SK-MEL-5 (cell line): ENCODE measurements around the gene ITIH5. TPM values are rescaled to one million over a fixed set of nuclear protein-coding genes. Genes with fewer than 3 reads are reported as not detected.
A peak's percentile ranks its signal among the peaks of the same experiment; 100 is the strongest.

Experiments
- DNase-seq: peaks from one replicate; pipeline ENCODE4 v3.0.0-alpha.2; 2016; ENCODE audit warnings: low read depth, low spot score
- in situ Hi-C: cut with HindIII; loops from 2 replicates; pipeline ENCODE4 v1.10.0; 2016; ENCODE audit warnings: low sequenced_read_pairs, high pct_unique_total_duplicates, low pct_unique_long_range_greater_than_20kb
- total RNA-seq: library from RNA; depleted of rRNA; stranded (reverse); fragments of >200 nt; shearing (Covaris generic); gene quantifications from 2 replicates; pipeline ENCODE4 v1.2.3, GENCODE V29; 2014

The ITIH5 gene
- total RNA-seq, 1 experiment from 2014 or later = 14.2 TPM

DNA sequence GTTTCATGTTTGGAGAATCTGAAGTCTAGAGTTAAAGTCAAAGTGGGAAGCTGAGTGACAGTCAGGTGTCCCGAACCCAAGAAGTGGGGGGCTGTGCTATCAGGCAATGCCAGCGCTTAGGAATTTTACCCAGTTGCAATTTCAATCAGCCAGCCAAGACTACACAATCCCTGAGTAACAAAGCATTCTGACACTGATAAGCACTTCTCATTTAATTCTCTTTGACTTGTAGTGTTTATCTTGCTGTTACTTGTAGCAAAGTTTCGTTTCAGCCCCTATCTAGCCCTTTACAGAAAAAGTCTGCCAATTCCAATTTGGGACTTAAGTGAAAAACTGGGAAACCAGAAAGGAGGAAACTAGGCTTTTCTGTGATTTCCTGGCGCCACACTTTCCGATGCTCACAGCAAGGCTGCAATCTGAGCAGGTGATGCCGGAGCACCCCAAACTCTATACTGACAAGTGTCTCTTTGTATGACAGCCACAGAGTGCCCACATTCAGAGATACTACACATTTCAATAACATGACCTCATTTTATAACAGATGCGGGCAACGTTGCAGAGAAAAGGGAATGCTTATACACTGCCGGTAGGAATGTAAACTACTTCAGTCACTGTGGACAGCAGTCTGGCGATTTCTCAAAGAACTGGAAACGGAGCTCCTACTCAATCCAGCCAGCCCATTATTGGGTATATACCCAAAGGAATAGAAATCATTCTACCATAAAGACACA is 61.0 kb downstream of the ITIH5 start:
- in situ Hi-C loops = no loop called here

DNA sequence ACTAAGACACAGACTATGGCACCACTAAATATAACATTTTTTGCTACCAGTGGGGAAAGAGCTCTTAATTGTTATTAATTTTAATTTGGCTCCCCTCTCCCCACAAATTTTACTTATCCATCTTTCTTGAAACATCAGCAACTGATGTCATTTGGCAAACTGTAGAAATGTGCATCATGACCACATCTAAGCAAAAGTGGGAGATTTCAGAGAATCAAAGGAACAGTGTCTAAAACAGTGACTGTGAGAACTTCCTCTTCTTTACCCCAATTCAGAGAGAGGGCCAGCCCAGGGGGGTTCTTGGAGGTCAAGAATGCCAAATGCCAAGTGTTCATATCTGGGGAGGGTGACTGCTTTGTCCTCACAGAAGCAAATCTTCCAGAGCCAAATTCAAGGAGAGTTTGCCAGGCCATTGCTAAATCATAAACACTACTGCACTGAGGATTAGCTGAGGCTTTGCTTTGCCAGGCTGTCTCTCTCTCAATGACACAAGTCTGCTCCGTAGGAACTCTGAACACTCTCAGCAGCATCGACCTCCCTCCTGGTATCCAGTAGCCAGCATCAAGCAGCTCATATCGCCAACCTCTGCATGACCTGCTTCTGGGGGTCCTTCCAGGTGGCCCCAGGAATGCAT is 65.6 kb downstream of the ITIH5 start:
- DNase-seq = no peak
- in situ Hi-C loops = no loop called here

More for the DNA sequence above, 61.0 kb downstream of the ITIH5 start:
- no peak for DNase-seq

DNA sequence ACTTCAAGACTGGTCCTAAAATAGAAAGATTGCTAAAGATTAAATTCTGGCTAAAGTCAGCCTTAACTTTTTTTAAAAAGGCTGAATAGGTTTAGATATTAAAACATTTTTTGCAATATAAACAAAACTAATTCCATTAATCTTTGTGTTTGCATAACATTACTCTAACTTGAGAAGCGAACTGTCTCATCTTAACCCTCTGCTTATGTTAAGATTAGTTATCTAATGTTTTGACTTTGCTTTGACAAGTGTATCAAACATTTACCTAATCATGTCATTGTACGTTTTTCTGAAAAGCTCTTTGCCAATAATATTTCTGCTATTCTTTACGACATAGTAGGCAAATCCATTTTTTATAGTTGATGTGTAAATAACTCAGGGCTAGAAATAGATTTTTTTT is 68.0 kb downstream of the ITIH5 start:
- in situ Hi-C loops = no loop called here
- DNase-seq = no peak

DNA sequence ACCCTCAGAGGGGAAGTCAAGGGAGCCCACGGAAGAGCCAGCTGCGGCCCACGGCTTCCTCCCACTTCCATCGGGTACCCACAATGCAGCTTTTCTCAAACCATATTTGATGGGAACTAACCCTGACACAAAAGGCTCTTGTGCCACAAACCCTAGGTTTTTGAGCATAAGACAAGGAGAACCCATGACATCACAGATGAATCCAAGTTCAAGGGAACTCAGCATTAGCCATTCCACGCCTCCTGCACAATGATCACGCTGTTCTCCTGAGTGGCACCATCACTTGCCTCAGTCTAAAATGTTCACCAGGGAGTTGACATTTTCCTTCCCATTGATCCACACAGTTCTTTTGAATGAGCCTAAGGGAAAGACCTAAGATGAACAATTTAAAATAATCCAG is 70.4 kb downstream of the ITIH5 start:
- in situ Hi-C loops = no loop called here
- DNase-seq = peak; percentile 71

DNA sequence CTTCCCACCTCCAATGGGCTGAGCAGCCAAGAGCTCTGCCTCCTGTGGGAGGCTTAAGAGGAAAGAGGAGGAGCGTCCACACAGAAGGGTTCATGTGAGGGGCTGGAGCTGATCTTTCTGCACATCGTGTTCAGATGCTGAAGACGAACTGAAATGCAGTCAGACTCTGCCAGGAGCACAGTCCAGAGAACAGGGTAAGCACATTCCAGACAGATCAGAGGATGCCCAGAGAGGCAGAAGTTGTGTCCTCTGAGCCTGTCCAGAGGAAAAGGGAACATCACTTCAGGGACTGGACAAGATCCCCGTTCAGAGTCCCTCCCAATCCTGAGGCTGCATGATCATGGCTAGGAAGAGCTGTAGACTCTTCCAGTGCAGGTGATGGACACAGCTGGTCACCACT is 72.9 kb downstream of the ITIH5 start:
- no peak for DNase-seq
- in situ Hi-C loops = no loop called here

DNA sequence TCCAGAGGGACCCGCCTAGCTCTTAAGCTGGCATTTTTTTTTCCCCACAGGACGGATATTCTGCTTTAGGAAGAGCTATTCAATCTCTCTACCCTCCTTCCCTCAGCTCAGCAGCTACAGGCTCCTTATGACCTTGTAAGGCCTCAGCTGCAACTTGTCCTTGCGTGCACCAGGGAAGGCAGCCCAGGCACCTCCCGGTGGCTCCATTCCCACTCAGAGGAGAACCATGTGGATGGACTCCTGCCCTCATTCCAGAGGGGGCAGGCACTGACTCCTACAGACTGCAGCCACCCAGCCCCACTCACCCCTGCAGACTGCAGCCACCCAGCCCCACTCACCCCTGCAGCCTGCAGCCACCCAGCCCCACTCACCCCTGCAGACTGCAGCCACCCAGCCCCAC is 73.7 kb downstream of the ITIH5 start:
- DNase-seq = no peak
- in situ Hi-C loops = no loop called here

DNA sequence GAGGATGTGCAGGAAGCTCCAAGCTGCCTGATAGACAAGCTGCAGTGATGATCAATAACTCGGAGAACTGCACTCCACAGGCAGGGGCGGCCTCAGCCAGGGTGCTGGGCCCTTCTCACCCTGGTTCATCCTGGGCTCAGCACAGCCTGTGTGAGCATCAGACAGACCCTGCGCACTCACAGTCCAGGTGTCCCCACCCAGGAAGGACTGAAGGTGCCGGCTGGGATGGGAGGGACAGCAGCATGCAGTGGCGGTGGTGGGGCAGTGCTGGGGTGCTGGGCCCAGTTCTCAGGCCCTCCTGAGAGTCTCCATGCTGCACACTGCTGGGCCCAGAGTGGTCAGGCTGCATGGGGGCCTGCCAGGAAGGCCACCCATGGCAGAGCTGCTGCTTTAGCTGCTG is 74.1 kb downstream of the ITIH5 start:
- no peak for DNase-seq
- in situ Hi-C loops = no loop called here

DNA sequence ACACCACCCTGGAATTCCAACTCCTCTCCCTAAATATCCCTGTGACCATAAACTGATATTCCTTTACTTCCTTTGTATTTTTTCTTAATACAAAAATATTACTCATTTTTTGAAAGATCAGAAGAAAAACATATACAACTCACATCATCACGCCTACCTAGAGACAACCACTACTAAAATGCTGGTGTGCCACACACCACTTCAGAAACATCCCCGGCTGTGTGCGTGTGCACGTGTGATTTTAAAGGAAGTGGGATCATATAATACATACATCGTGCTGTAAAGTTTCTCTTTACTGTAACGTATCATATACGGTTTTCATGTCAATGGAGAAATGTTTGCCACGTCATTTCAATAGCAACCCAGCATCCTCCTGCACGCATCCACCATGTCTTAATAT is 76.5 kb downstream of the ITIH5 start:
- no peak for DNase-seq
- in situ Hi-C loops = no loop called here

DNA sequence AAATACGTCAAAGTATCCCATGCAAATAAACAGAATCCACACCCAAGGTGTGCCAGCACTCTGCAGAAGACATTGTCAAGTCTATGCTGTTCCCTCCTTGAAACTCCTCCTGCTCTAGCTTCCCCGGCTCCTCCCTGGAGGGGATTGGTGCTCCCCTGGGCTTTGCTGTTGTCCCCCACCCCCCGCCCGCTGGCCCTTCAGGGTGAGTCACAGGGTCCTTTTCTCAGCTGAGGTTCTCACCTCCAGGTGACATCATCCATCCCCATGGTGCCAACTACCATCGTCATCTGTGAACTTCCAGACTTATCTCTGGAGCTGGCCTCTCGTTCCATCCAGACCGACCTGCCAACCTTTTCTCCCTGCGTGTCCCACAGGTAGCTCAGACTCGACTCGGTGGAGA is 77.0 kb downstream of the ITIH5 start:
- DNase-seq = no peak
- in situ Hi-C loops = no loop called here

DNA sequence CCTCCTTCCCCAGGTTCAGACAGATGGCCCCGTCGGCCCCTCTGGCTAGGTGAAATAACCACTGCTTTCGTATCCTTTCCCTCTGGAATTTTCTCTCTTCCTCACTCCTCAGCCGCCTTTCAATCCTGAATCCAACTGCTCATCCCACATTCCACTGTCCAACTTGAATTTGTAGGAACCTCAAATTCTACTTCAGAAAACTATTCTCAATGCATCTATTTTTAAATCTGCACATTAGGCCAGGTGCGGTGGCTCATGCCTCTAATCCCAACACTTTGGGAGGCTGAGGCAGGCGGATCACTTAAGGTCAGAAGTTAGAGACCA is 78.9 kb downstream of the ITIH5 start:
- no peak for DNase-seq
- in situ Hi-C loops = no loop called here

DNA sequence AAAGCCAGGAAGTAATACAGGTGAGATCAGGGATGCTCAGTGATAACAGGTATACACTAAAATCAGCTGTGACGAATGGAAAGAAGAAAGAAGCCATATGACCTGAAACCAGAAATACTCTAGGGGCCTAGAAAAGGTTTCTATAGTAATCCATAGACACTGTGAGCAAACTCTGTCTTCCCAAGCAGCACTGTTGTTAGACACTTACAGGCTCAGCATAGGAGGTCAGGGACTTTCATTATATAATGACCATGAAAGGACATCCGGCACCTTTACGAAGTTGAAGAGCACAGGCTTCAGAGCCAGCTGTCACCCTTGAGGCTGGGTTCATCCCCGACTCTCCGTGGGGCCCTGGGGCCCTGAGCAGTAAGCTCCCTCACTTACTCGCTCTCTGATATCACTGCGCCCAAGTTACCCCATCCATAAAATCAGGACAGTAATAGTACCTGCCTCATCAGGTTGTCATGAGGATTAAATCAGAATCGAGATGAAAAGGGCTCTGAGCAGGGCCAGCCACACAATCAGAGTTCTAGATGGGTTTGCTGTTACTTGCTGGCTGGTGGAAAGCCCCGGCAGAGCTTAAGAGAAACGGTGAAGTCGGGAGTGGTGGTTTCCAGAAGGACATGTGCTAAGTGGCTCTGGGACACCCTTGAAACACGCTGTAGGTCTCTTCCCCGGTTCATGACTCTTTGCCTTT is 79.5 kb downstream of the ITIH5 start:
- in situ Hi-C loops = no loop called here

DNA sequence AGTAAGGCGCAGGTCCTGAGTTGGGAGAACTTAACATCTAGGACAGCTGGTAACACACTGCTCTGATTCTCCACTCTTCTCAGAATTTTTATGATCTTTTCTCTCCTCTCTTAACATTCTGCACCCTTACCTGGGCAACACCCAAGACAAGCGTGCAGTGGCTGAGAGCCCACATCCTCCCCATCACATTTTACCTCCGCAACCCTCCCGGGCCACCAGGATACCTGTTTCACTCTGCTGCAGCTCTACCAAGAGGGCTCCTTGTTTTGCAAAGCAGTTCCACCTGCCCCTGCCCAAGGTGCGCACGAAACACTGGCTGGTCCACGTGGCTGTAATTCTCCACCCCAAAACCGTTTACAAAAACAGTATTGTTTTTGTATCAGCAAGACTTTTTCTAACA is 81.5 kb downstream of the ITIH5 start:
- in situ Hi-C loops = no loop called here

More for the DNA sequence above, 79.5 kb downstream of the ITIH5 start:
- no peak for DNase-seq

DNA sequence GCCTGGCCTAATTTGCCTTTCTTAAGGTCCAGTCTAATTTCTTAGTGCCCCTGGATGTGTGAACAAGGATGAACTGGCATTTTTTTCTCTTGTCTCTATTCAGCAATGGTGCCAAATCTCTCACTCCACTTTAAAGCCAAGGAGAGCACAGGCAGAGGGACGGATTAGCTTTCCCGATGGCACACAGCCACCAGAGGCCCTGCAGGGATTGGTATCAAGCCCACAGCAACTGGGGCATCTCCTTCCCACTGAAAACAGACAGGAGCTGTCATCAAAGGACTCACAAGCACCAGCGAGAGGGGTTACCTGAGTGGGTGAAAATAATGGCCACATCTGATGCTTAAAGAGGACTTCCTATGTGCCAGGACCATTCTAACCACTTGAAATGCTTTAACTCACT is 83.1 kb downstream of the ITIH5 start:
- no peak for DNase-seq
- in situ Hi-C loops = no loop called here

More for the DNA sequence above, 81.5 kb downstream of the ITIH5 start:
- no peak for DNase-seq

DNA sequence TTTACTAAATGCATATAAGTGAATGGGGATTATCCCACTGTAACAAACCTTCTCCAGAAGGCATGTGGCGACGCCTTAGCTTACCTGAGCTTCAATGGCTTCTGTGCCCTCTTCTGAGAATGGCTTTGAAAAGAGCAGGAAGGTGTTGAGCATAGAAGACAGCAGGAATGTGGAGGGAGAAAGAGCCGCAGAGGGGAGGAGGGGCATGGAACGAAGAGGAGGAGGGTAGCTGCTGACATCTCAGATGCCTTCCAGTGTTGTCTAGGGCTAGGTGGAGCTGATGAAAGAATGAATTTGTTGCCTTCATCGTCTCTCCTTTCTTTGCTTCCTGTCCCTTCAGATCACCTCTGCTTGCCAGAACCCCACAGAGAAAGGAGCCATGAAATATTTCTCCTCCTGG is 86.2 kb downstream of the ITIH5 start:
- in situ Hi-C loops = no loop called here
- DNase-seq = no peak

DNA sequence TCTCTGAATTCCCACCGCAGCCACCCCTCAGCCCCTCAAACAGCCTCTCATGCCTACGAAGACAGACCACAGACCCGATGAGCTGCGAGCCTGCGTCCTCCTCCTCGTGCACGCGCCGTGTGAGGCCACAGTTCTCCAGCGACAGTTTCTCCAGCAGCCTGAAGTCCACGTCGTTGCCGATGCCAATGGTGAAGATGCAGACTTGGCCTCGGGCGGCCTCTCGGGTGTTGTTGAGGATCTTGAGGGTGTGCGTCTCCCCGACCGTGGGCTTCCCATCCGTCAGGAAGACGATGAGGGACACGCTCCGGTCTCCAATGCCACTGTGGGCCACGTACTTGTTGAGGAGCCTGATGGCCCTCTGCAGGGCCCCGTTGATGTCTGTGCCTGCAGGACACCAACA is 87.1 kb downstream of the ITIH5 start:
- DNase-seq = no peak
- in situ Hi-C loops = no loop called here

DNA sequence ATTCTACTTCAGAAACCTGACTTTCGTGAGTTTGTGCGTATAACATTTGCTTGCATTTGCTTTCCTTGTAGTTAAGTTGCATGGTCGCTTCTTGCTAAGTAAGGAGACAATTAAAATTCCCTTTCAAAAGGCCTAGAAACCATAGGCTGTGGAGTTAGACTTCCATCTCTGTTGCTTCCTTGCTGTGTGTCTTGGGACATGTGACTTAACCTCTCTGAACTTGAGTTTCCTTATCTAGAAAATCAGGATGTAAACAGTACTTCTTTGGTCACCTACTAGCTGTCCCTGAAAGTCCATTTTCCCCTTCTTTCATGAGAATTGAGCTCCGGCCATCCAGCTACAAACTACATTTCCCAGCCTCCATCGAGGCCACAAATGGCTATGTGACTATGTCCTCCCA is 89.2 kb downstream of the ITIH5 start:
- no peak for DNase-seq
- in situ Hi-C loops = no loop called here

DNA sequence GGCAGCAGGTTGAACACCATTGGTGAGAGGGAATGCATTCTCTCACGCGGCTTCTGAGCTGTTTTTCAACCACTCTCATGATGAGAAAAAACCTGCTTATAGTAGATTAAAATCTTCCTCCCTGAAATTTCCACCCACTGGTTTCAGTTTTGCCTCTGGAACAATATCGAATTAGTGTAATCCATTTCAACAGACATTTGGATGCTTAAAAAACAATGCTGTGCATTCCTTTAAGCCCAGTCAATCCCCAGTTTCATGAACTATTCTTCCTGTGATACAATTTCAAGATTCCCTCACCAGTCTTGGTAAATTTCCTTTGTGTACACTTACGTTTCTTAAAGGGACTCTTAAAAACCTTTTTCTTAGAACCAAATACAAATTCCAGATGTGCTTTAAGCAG is 89.6 kb downstream of the ITIH5 start:
- no peak for DNase-seq
- in situ Hi-C loops = no loop called here

DNA sequence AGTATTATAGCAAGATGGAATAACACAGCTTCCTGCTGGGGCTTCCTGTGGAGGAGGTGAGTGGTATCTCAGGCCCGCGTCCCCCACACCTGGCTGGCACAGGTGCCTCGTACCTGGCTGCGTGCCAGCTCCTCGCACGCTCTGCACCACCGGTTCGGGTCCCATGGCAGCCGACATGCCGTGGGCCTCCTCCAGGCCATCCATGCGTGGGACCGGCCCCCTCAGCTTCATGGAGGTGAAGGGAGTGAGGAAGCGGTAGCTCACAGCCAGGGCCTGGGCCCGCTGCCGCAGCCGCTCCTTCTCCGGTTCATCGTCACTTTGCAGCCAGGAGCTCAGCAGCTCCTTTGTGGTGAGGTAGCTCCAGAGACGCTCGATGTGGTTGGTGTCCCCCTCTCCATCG is 90.4 kb downstream of the ITIH5 start:
- no peak for DNase-seq
- in situ Hi-C loops = no loop called here

DNA sequence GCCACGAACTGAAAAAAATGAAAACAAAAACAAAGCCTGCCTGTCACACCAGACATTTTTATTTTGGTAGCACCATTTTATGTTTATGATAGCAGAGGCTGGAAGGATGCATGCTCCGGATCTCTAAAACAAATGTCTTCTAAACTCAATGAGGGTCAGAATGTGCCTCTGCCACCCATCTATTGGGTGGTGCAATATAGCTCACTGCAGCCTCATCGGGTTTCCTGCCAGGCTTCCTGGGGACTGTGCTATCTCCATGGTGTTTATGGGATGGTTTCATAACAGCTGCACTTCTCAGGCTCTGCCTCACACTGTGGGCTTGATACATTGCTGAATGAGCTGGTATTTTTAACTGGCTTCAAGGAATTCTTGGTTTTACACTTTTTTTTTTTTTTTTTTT is 94.4 kb downstream of the ITIH5 start:
- no peak for DNase-seq

More for the DNA sequence above, 94.4 kb downstream of the ITIH5 start:
- in situ Hi-C loops = no loop called here
